Gastroesophageal sphincter (tissue), 4 donors: ENCODE measurements around the gene DCLK1. TPM values are rescaled to one million over a fixed set of nuclear protein-coding genes. Genes with fewer than 3 reads are reported as not detected.
"Not testable (repeated sequence)": the region's sequence is repeated elsewhere in the genome, so short reads cannot be mapped to it uniquely, and the experiment has no call there.

ENCODE experiments used
- ATAC-seq: fragments of 150-250 bp; one replicate; pipeline ENCODE4 v1.9.1; 2016; ENCODE audit warnings: mild to moderate bottlenecking, moderate library complexity
- H3K27ac ChIP-seq, 4 donors: fragments of 200-600 bp; sonication (generic) in 3 of 4; 1 replicate in 3 of 4; 2 replicates in 1 of 4; pipeline ENCODE4 v1.5.1; 2016 to 2019
- H3K27me3 ChIP-seq: fragments of 200-600 bp; sonication (generic); one replicate; pipeline ENCODE4 v1.5.1; 2019
- H3K36me3 ChIP-seq, 2 donors: fragments of 200-600 bp; sonication (generic); one replicate each; pipeline ENCODE4 v1.5.1; 2019; ENCODE audit warnings: control low read depth in 1 of 2
- H3K4me1 ChIP-seq, 3 donors: fragments of 200-600 bp; sonication (generic); 1 replicate in 2 of 3; 2 replicates in 1 of 3; pipeline ENCODE4 v1.5.1; 2016 to 2019; ENCODE audit warnings: control low read depth in 2 of 3
- H3K4me3 ChIP-seq, 2 donors: fragments of 200-600 bp; sonication (generic); one replicate each; pipeline ENCODE4 v1.5.1; 2019; ENCODE audit warnings: mild to moderate bottlenecking in 1 of 2, moderate library complexity in 1 of 2
- H3K9me3 ChIP-seq, 3 donors: fragments of 200-600 bp; sonication (generic); one replicate each; pipeline ENCODE4 v1.5.1; 2017 to 2019; ENCODE audit warnings: control low read depth in 2 of 3
- CTCF ChIP-seq, 4 experiments: fragments of 200-600 bp in 2 of 4; fragments of 450-650 bp in 2 of 4; sonication (generic) in 1 of 4; IDR thresholded peaks; one replicate each; pipeline ENCODE4 v1.5.1; 2017 to 2019; ENCODE audit warnings: antibody characterized with exemption in 4 of 4, mild to moderate bottlenecking in 2 of 4, moderate library complexity in 2 of 4
- EP300 ChIP-seq: sonication (generic); formaldehyde crosslinking; IDR thresholded peaks from one replicate; pipeline ENCODE4 v1.6.1; 2017; ENCODE audit warnings: antibody characterized with exemption, mild to moderate bottlenecking
- POLR2A ChIP-seq, 2 donors: fragments of 450-650 bp; IDR thresholded peaks; one replicate each; pipeline ENCODE4 v1.6.1; 2017; ENCODE audit warnings: antibody characterized with exemption in 2 of 2, mild to moderate bottlenecking in 2 of 2, moderate library complexity in 1 of 2
- POLR2AphosphoS5 ChIP-seq: sonication (generic); formaldehyde crosslinking; IDR thresholded peaks from one replicate; pipeline ENCODE4 v1.6.1; 2017; ENCODE audit warnings: antibody characterized with exemption
- WGBS, 2 donors: methylation state at CpG; one replicate each; pipeline ENCODE4 v1.1.5; 2018; ENCODE audit warnings: low coverage in 1 of 2; 5-methylcytosine and 5-hydroxymethylcytosine counted together
- total RNA-seq, 4 donors: library from RNA; depleted of rRNA; stranded (reverse); fragments of >200 nt; gene quantifications; one replicate each; pipeline ENCODE4 v1.1.0, GENCODE V29; 2016

Gene DCLK1
- total RNA-seq, 4 donors from 2014 or later = 26.9 to 68.3 (median 30.3) TPM

- 78 to 82% methylated on average over 2 of the region's 2 CpGs for WGBS, 2 donors
- Histone ChIP-seq H3K4me3 (no peak overlapping the region), H3K4me1 (peaks cover 0 to 16% (median 0%) of the 10 kb centered on the region in 3 donors), H3K27me3 (no peaks in the 10 kb centered on the region), H3K27ac (no peak overlapping the region), H3K9me3 (no peaks in the 10 kb centered on the region), H3K36me3 (no peaks in the 10 kb centered on the region)
- no peak for TF ChIP-seq POLR2A (IDR thresholded peaks at IDR 0.05)
- no peak for TF ChIP-seq CTCF (IDR thresholded peaks at IDR 0.05)
- no peak for TF ChIP-seq POLR2AphosphoS5
- TF ChIP-seq EP300 = no peak
- no peak for ATAC-seq
Measured at GRCh38 chr13:35977060-35977459, 154.1 kb downstream of the DCLK1 start.

- no peak for ATAC-seq
Measured at GRCh38 chr13:35976126-35976525, 155.1 kb downstream of the DCLK1 start.

GRCh38 chr13:35966951-35967350, 164.2 kb downstream of the DCLK1 start:
- ATAC-seq, H3K36me3 ChIP-seq, H3K27ac ChIP-seq, H3K27me3 ChIP-seq, H3K4me3 ChIP-seq, H3K9me3 ChIP-seq: not testable (repeated sequence)
- WGBS, 2 donors = no CpG with 5 or more reads among the region's 29 CpGs
- H3K4me1 ChIP-seq = peaks cover 0 to 15% (median 0%) of the 10 kb centered on the region in 3 donors

More at GRCh38 chr13:35976126-35976525, 155.1 kb downstream of the DCLK1 start:
- no peak overlapping the region for H3K27ac ChIP-seq
- no peaks in the 10 kb centered on the region for H3K9me3 ChIP-seq
- no peaks in the 10 kb centered on the region for H3K27me3 ChIP-seq
- H3K36me3 ChIP-seq = no peaks in the 10 kb centered on the region
- TF ChIP-seq CTCF (IDR thresholded peaks at IDR 0.05) (no peak), EP300 (no peak), POLR2AphosphoS5 (no peak), POLR2A (IDR thresholded peaks at IDR 0.05) (no peak)
- peaks cover 0 to 16% (median 0%) of the 10 kb centered on the region in 3 donors for H3K4me1 ChIP-seq
- 91% methylated on average over 4 of the region's 7 CpGs; no CpG with 5 or more reads in 1 of the 2 donors for WGBS, 2 donors
- H3K4me3 ChIP-seq = no peak overlapping the region

DNA sequence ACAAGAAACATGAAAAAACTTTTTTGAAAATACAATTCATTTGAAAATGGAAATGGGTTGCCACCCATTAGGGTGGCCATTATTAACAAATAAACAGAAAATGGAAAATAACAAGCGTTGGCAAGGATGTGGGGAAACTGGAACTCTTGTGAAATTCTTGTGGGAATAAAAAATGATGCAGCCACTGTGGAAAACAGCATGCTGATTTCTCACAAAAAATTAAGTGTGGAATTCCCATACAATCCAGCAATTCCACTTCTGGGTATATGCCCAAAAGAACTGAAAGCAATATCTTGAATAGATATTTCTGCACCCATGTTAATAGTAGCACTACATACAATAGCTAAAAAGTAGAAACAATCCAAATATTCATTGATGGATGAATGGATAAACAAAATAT, 165.2 kb downstream of the DCLK1 start:
- 80 to 100% methylated on average over 1 of the region's 1 CpG for WGBS, 2 donors
- Histone ChIP-seq H3K9me3 (no peaks in the 10 kb centered on the region), H3K27me3 (no peaks in the 10 kb centered on the region), H3K27ac (peak overlapping the region in 2 of 4 donors; percentile 48 to 52), H3K36me3 (no peaks in the 10 kb centered on the region), H3K4me3 (no peak overlapping the region), H3K4me1 (peaks cover 0 to 15% (median 0%) of the 10 kb centered on the region in 3 donors)
- TF ChIP-seq CTCF (IDR thresholded peaks at IDR 0.05) (no peak), EP300 (no peak), POLR2AphosphoS5 (no peak), POLR2A (IDR thresholded peaks at IDR 0.05) (no peak)
- ATAC-seq = peak; percentile 46

- H3K27ac ChIP-seq = peak overlapping the region in 3 of 4 donors; percentile 29 to 52 (median 48)
- H3K36me3 ChIP-seq = no peaks in the 10 kb centered on the region
- 79 to 84% methylated on average over 6 to 7 of the region's 7 CpGs for WGBS, 2 donors
- no peaks in the 10 kb centered on the region for H3K9me3 ChIP-seq
- peak; percentile 14 for ATAC-seq
- TF ChIP-seq CTCF (IDR thresholded peaks at IDR 0.05) (no peak), EP300 (no peak), POLR2A (IDR thresholded peaks at IDR 0.05) (no peak), POLR2AphosphoS5 (no peak)
- peaks cover 0 to 15% (median 0%) of the 10 kb centered on the region in 3 donors for H3K4me1 ChIP-seq
- no peaks in the 10 kb centered on the region for H3K27me3 ChIP-seq
- no peak overlapping the region for H3K4me3 ChIP-seq
Measured at GRCh38 chr13:35965226-35965927, 165.8 kb downstream of the DCLK1 start.
